ENCODE results near the gene MAP3K20. TPM values are rescaled to one million over a fixed set of nuclear protein-coding genes. Genes with fewer than 3 reads are reported as not detected.

MAP3K20 gene
- total RNA-seq, 1 experiment from 2014 or later, result 150 TPM

- ChIA-PET POLR2A (interaction anchor here (0.7 to 1.0 kb wide), 3 partner anchors 10 to 16 kb away, joined by 3 to 4 read pairs (median 3); no protein-coding TSS in a partner anchor), CTCF (interaction anchor here (0.6 to 0.7 kb wide), 2 partner anchors 130 to 234 kb away, joined by 3 read pairs; no protein-coding TSS in a partner anchor)
- Mint-ChIP-seq H3K4me1 (ENCODE audit: insufficient read depth, unreplicated experiment) (no peaks in the 10 kb centered on the region), H3K27ac (ENCODE audit: low read depth, unreplicated experiment) (no peak overlapping the region), H3K9me3 (ENCODE audit: unreplicated experiment) (no peaks in the 10 kb centered on the region), H3K27me3 (ENCODE audit: insufficient read depth, unreplicated experiment) (no peaks in the 10 kb centered on the region), H3K4me3 (ENCODE audit: unreplicated experiment) (no peak overlapping the region), H3K36me3 (ENCODE audit: insufficient read depth, unreplicated experiment) (peaks cover 82% of the 10 kb centered on the region)
- intact Hi-C loops (cut with micrococcal nuclease), result no loop called here
- DNase-seq (ENCODE audit: unreplicated experiment), result no peak
- TF ChIP-seq, protein P1, sequence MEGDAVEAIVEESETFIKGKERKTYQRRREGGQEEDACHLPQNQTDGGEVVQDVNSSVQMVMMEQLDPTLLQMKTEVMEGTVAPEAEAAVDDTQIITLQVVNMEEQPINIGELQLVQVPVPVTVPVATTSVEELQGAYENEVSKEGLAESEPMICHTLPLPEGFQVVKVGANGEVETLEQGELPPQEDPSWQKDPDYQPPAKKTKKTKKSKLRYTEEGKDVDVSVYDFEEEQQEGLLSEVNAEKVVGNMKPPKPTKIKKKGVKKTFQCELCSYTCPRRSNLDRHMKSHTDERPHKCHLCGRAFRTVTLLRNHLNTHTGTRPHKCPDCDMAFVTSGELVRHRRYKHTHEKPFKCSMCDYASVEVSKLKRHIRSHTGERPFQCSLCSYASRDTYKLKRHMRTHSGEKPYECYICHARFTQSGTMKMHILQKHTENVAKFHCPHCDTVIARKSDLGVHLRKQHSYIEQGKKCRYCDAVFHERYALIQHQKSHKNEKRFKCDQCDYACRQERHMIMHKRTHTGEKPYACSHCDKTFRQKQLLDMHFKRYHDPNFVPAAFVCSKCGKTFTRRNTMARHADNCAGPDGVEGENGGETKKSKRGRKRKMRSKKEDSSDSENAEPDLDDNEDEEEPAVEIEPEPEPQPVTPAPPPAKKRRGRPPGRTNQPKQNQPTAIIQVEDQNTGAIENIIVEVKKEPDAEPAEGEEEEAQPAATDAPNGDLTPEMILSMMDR (IDR thresholded peaks at IDR 0.05; ENCODE audit: unreplicated experiment), result no peak
- no TSS peak for BruUV-seq (replicated peaks)
Measured at GRCh38 chr2:173264603-173265366, 189.1 kb downstream of the MAP3K20 start.

- Mint-ChIP-seq H3K36me3 (ENCODE audit: insufficient read depth, unreplicated experiment) (peaks cover 33% of the 10 kb centered on the region), H3K4me1 (ENCODE audit: insufficient read depth, unreplicated experiment) (peaks cover 14% of the 10 kb centered on the region), H3K27ac (ENCODE audit: low read depth, unreplicated experiment) (no peak overlapping the region), H3K27me3 (ENCODE audit: insufficient read depth, unreplicated experiment) (no peaks in the 10 kb centered on the region), H3K4me3 (ENCODE audit: unreplicated experiment) (no peak overlapping the region), H3K9me3 (ENCODE audit: unreplicated experiment) (no peaks in the 10 kb centered on the region)
- intact Hi-C loops (cut with micrococcal nuclease), result no loop called here
- ChIA-PET POLR2A (interaction anchor here (0.9 kb wide), 1 partner anchor 38 kb away, joined by 3 read pairs; no protein-coding TSS in a partner anchor), CTCF (interaction anchor here (1.1 kb wide), 1 partner anchor 132 kb away, joined by 3 read pairs; no protein-coding TSS in a partner anchor)
- DNase-seq (ENCODE audit: unreplicated experiment), result no peak
- TF ChIP-seq, protein P1 (IDR thresholded peaks at IDR 0.05; ENCODE audit: unreplicated experiment), result no peak
- BruUV-seq (replicated peaks), result no TSS peak
Measured at GRCh38 chr2:173271135-173271534, 195.5 kb downstream of the MAP3K20 start.

DNA sequence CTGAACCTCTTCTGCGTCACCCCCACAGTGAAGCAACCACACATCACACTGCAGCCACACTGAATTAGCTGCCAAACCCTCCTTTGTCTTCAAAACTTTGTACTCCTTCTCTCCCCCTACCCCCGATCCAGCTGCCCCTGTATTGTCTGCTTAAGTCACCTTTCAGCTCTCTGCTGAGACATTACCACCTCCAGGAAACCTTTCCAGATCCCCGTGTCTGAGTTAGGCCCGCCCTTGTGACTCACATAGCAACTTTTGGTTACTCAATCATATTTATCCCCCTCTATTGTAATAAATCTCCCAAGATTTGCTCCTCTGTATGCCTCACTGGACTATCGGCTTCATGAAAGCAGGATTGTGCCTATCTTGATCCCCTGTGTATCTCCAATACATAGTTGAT, 196.2 kb downstream of the MAP3K20 start:
- DNase-seq (ENCODE audit: unreplicated experiment), result peak; percentile 68
- Mint-ChIP-seq H3K4me3 (ENCODE audit: unreplicated experiment) (no peak overlapping the region), H3K27me3 (ENCODE audit: insufficient read depth, unreplicated experiment) (no peaks in the 10 kb centered on the region), H3K4me1 (ENCODE audit: insufficient read depth, unreplicated experiment) (peaks cover 14% of the 10 kb centered on the region), H3K36me3 (ENCODE audit: insufficient read depth, unreplicated experiment) (peaks cover 26% of the 10 kb centered on the region), H3K9me3 (ENCODE audit: unreplicated experiment) (no peaks in the 10 kb centered on the region), H3K27ac (ENCODE audit: low read depth, unreplicated experiment) (no peak overlapping the region)
- no TSS peak for BruUV-seq (replicated peaks)
- CTCF ChIA-PET, result interaction anchor here (0.7 to 1.1 kb wide), 2 partner anchors 58 to 131 kb away, joined by 3 read pairs; no protein-coding TSS in a partner anchor
- POLR2A ChIA-PET, result interaction anchor here (0.9 kb wide), 1 partner anchor 37 kb away, joined by 3 read pairs; no protein-coding TSS in a partner anchor
- TF ChIP-seq, protein P1 (IDR thresholded peaks at IDR 0.05; ENCODE audit: unreplicated experiment), result no peak
- intact Hi-C loops (cut with micrococcal nuclease), result no loop called here

GRCh38 chr2:173272849-173273248, 197.2 kb downstream of the MAP3K20 start:
- H3K27ac Mint-ChIP-seq (ENCODE audit: low read depth, unreplicated experiment), result no peak overlapping the region
- DNase-seq (ENCODE audit: unreplicated experiment), result no peak
- H3K4me1 Mint-ChIP-seq (ENCODE audit: insufficient read depth, unreplicated experiment), result peaks cover 14% of the 10 kb centered on the region
- H3K36me3 Mint-ChIP-seq (ENCODE audit: insufficient read depth, unreplicated experiment), result peaks cover 16% of the 10 kb centered on the region
- no peaks in the 10 kb centered on the region for H3K9me3 Mint-ChIP-seq (ENCODE audit: unreplicated experiment)
- TF ChIP-seq, protein P1 (IDR thresholded peaks at IDR 0.05; ENCODE audit: unreplicated experiment), result no peak
- ChIA-PET POLR2A (no interaction called here), CTCF (interaction anchor here (2.1 kb wide), 1 partner anchor 10 kb away, joined by 8 read pairs; no protein-coding TSS in a partner anchor)
- intact Hi-C loops (cut with micrococcal nuclease), result no loop called here
- no TSS peak for BruUV-seq (replicated peaks)
- no peaks in the 10 kb centered on the region for H3K27me3 Mint-ChIP-seq (ENCODE audit: insufficient read depth, unreplicated experiment)
- no peak overlapping the region for H3K4me3 Mint-ChIP-seq (ENCODE audit: unreplicated experiment)

Data from MCF 10A (cell line).